RPMI7951 (cell line): ENCODE data around the gene ZDHHC8. TPM values are rescaled to one million over a fixed set of nuclear protein-coding genes. Genes with fewer than 3 reads are reported as not detected.

Experiments used
- DNase-seq: peaks from one replicate; pipeline ENCODE4 v3.0.0-alpha.2; 2012; ENCODE audit warnings: low read depth
- total RNA-seq: library from RNA; depleted of rRNA; stranded (reverse); fragments of >200 nt; shearing (Covaris generic); gene quantifications from 2 replicates; pipeline ENCODE4 v1.2.3, GENCODE V29; 2014

ZDHHC8 gene
- total RNA-seq, 1 experiment from 2014 or later: 3.4 TPM

- peak; percentile 33 for DNase-seq
These were observed 2.5 kb upstream of the ZDHHC8 start for GRCh38 chr22:20128902-20129746.

DNA sequence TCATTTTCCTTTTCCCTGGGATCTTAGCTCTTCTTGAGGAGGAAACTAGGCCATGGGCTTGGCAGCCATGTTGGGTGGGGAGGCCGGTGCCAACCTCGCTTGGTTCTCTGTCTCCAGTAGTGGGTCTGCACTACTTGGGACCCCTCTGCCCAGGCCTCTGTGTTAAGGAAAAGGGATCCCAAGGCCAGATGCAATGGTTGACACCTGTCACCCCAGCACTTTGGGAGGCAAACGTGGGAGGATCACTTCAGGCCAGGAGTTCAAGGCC, 1.9 kb upstream of the ZDHHC8 start:
- DNase-seq: no peak

DNA sequence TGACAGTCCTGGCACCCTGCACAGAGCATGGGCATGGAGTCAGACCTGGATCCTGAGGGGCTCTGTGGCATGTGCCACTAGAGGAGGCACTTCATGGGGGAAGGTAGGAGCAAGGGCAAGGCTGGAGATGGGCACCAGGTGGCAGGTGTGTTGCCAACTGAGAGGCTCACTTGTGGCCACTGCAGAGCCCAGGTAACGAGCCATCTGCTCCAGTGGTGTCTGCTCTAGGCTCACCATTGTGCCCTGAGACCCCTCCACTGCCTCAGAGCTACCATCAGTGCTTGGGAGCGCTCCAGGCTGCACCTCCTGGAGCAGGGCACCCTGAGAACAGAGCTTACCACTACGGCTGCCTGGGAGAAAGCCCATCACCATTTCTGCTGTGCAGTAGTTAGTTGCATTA, 1.3 kb upstream of the ZDHHC8 start:
- no peak for DNase-seq

DNA sequence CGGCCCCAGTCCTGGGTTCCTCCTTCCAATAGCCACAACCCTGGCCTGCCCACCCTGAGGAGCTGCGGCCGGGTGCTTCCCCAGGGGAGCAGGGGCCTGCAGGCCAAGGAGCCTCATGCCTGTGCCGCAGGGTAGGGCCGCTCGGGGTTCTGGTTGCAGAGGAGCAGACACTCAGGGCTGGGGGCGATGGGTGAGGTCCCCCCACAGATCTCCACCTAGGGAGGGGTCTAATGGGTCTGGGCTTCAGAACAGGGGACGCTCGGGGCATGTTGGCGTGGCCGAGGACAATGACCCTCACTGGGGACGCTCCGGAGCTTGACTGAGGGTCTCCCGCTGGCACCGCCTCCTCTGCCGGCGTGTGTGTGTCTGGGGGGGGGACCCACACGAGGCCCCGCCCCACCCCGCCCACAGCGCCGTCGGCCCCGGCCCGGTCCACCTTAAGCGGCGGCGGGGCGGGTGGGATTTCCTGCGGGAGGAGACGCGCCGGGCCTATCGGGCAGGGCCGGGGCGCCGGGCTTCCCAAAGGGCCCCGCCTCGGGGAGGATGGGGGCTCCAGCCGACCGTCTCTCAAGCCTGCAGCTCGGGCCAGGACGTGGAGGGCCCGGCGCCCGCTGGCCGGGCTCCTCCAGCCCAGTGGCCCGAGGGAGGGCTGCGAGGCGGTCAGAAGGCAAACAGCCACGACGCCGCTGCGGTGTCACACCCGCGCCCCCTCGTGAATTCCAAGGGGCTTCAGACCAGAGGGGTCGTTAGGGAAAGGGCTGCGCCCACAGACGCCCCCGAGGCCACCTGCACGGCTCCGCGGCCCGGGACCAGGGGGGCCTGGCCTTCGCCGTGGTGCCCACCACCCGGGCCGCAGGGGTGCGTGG, 640 bp upstream of the ZDHHC8 start:
- DNase-seq: peak; percentile 81

- DNase-seq: peak; percentile 27
These were observed 468 bp downstream of the ZDHHC8 start for GRCh38 chr22:20131859-20132685.

DNA sequence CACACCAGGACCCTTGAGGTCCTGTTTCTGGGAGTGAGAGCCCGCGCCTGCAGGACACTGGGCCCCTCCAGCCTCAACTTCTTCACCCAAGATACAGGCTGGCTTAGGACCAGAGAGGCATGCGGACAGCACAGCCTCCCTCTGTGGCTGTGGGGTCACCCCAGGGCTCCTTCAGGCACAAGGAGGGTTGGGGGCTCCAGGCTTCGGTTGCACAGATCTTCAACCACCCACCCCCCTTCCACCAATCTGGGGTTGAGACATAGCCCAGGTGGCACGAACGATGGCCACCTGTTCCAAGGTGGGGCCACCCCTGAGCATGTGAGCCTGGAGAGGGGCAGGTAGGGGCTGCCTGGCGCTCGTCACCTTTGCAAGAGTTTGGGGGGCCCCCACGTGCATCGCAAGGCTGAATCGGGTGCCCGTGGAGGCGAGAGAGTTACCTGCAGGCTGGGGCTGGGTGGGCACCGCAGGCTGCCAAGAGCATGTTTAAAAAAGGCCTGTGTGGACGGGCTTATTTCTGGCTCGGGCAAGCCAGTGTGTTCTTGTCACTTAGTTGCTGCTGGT, 1.2 kb downstream of the ZDHHC8 start:
- DNase-seq: no peak

DNA sequence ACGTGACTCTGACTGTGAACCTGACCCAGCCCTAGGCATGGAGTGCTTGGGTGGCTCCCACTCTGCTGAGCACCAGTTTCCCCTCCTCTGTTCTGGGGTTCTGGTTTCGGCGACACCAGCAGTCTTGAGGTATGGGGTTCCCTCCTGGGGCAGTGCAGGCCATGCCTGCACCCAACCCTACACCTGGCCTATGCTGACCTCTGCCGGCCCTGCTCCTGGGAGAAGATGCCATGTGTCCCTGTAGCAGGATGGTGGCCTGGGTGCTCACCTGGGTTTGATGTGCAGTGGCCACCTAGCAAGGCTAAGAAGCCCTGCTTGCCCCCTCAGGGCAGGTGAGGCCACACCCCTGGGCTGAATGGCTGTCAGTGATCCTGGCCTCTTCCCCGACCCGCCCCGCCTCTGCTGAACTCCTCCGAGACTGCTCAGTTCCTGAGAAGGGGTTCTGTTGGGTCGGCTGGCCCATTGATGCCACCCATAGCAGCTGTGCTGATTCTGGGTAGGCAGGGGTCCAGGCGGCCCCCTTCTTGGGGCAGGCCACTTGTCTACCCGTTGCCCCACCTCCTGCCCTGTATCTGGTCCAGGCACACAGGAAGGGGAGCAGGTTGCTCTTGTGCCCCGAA, 2.4 kb downstream of the ZDHHC8 start:
- DNase-seq: no peak

GRCh38 chr22:20135265-20135664, 3.7 kb downstream of the ZDHHC8 start:
- no peak for DNase-seq

GRCh38 chr22:20135806-20136602, 4.4 kb downstream of the ZDHHC8 start:
- no peak for DNase-seq

DNA sequence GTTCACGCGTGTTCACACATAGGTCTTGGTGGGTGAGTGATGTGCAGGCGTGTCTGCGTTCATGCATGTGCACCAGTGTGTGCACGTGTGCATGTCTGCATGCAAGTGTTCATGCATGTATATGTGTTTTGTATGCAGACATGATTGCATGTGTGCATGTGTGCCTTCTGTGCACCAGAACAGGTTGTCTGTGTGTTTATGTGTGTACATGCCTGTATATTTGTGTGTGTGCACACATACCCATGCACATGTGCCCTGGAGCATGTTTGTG, 4.9 kb downstream of the ZDHHC8 start:
- no peak for DNase-seq

- no peak for DNase-seq
These were observed 5.5 kb downstream of the ZDHHC8 start for GRCh38 chr22:20137113-20137512.

DNA sequence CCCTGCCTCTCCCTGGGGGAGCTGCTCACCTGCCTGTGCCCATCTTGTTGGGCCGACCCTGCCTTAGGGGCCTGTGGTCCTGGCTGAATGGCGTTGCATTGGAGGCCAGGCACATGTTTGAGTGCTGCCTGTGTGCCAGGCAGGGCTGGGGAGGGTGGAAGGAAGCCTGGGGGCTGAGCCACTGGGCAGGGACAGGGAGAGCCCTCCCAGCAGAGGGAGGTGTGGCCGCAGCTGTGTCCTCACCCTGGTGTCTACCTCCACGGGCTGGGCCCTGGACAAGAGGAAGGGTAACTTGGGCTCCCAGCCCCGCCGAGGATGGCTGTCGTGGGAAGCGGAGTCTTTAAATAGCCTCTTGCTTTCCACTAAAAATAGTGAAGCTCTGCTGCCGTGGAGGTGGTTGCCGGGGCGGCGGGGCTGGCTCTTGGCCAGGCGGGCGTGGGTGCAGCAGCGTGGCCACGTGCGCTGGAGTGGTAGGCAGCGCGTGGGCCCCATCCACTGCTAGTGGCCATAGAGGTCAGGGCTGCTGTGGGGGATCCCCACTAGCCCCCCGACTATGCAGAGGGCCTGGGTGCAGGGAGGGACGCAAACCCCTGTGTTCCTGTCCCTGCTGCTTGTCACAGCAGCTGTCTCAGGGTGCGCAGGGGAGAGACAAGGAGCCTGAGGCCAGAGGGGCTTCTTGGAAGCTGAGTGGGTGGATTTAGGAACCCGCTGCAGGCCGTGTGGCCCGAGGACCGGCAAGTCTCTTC, 6.2 kb downstream of the ZDHHC8 start:
- DNase-seq: no peak

GRCh38 chr22:20138417-20138738, 6.8 kb downstream of the ZDHHC8 start:
- no peak for DNase-seq

GRCh38 chr22:20138868-20139267, 7.3 kb downstream of the ZDHHC8 start:
- no peak for DNase-seq

DNA sequence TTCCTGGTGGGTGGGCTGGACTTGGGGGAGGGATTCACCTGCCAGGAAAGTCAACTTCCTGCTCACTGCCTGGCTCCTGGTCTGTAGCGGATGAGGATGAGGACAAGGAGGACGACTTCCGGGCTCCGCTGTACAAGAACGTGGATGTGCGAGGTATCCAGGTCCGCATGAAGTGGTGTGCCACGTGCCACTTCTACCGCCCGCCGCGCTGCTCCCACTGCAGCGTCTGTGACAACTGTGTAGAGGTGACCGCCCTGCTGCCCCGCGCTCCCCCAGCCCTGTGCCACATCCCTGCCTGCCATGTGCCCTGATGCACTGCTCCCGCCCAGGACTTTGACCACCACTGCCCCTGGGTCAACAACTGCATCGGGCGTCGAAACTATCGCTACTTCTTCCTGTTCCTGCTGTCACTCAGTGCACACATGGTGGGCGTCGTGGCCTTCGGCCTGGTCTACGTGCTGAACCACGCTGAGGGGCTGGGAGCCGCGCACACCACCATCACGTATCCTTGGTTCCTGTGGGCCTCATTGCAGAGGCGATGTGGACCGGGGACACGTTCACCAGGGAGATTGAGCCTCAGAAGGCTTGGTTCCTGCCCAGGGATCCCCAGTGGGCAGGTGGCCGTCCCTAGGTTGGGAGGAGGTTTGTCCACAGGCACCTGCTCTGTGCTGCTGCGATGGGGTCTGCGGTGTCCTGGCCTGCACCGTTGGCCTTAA, 7.9 kb downstream of the ZDHHC8 start:
- DNase-seq: no peak

DNA sequence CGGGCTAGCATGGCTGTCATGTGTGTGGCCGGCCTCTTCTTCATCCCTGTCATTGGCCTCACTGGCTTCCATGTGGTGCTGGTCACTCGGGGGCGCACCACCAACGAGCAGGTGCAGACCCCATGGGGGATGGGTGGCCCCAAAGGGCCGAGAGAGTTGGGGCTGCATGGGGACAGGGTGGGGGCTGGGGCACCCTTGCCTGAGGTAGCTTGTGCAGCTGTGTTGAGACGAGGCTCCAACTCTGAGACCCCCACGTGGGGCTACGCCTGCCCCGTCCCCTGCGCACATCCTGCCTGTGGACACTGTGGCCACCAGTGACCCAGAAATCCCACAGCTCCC, 8.5 kb downstream of the ZDHHC8 start:
- no peak for DNase-seq

DNA sequence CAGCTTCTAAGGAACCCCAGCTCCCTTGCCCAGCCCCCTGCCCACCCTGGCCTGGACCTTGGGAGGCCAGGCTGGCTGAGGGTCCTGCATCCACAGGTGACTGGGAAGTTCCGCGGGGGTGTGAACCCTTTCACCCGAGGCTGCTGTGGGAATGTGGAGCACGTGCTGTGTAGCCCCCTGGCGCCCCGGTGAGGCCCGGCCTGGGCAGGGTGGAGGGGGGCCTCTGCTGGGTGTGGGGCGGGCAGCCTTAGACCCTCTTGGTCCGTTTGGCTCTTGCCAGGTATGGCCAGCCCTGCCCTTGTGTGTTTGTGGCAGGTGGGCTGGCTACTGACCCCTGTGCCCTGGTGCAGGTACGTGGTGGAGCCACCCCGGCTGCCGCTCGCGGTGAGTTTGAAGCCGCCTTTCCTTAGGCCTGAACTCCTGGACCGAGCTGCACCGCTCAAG, 8.9 kb downstream of the ZDHHC8 start:
- DNase-seq: no peak

- DNase-seq: peak; percentile 22
These were observed 9.8 kb downstream of the ZDHHC8 start for GRCh38 chr22:20141186-20142077.
